K562 (cell line): ENCODE data around the gene POMGNT1. TPM values are rescaled to one million over a fixed set of nuclear protein-coding genes. Genes with fewer than 3 reads are reported as not detected.

Experiments
- PBX2 ChIP-seq, 2 experiments: IDR thresholded peaks in 1 of 2; conservative IDR thresholded peaks in 1 of 2; 2 replicates each; pipeline ENCODE4 v1.6.1; 2016; ENCODE audit warnings: low read depth in 2 of 2, mild to moderate bottlenecking in 1 of 2, missing compliant biosample characterization in 1 of 2, missing genetic modification characterization in 1 of 2, moderate library complexity in 1 of 2
- ZNF639 ChIP-seq, 2 experiments: fragments of 200-800 bp in 1 of 2; sonication (Bioruptor generic) in 1 of 2; sonication (generic) in 1 of 2; formaldehyde crosslinking in 1 of 2; IDR thresholded peaks in 1 of 2; conservative IDR thresholded peaks in 1 of 2; 2 replicates each; pipeline versions ENCODE4 v1.5.0 to v1.6.1; 2016 to 2020; ENCODE audit warnings: missing compliant biosample characterization in 1 of 2, missing genetic modification characterization in 1 of 2, missing genetic modification reagents in 1 of 2
- polyA plus RNA-seq, 8 experiments: library from polyadenylated mRNA; depleted of rRNA in 4 of 8; stranded (reverse) in 5 of 8; unstranded in 3 of 8; fragments of >200 nt; fragmentation: Nextera tagmentation in 2 of 8; fragmentation: Illumina TruSeq in 1 of 8; extraction: Ambion mirVana in 2 of 8; extraction: Trizol in 1 of 8; gene quantifications; 2 replicates each; pipeline versions ENCODE4 v1.2.1 to v1.2.3, GENCODE V29; 2011 to 2014; ENCODE audit warnings: inconsistent platforms in 1 of 8, missing spikeins in 1 of 8
- total RNA-seq, 7 experiments: library from RNA; depleted of rRNA in 6 of 7; stranded (reverse); fragments of >200 nt in 6 of 7; fragmentation: Illumina TruSeq in 2 of 7; extraction: Trizol in 2 of 7; gene quantifications; 2 replicates each; pipeline versions ENCODE4 v1.2.1 to v1.2.3, GENCODE V29; 2011 to 2021; ENCODE audit warnings: low replicate concordance in 1 of 7

POMGNT1 gene
- total and polyA plus RNA-seq, 9 of the 15 experiments (the other 6 are each of a cell fraction or from before 2014, with no cell fraction given), result 14.1 to 58.9 (median 37.8) TPM

- TF ChIP-seq ZNF639 (CRISPR knock-in tag; conservative IDR thresholded peaks at IDR 0.05 in 1 of 2, IDR thresholded peaks at IDR 0.05 in 1 of 2) (no peak), PBX2 (CRISPR knock-in tag; IDR thresholded peaks at IDR 0.05; ENCODE audit: low read depth) (no peak), PBX2 (tag; conservative IDR thresholded peaks at IDR 0.05; ENCODE audit: low read depth) (no peak)
- TF ChIP-seq, all 486 proteins: peak for 11
Observed at GRCh38 chr1:46174448-46175231, 23.6 kb downstream of the POMGNT1 start, which contains the start of gene TSPAN1 (continued).
